CD4-positive, alpha-beta T cell treated with Interleukin-10 for 1 hour (primary cell): ENCODE results near the gene CDKL5.

Source experiments
- DNase-seq: peaks from one replicate; pipeline ENCODE4 v3.0.0-alpha.2; 2020

CDKL5 gene

GRCh38 chrX:18702362-18703195 lies 277.2 kb downstream of the CDKL5 start:
- no peak for DNase-seq
